AG20443 (cell line): ENCODE results near the gene CTCFL.
"Not testable (repeated sequence)": the region's sequence is repeated elsewhere in the genome, so short reads cannot be mapped to it uniquely, and the experiment has no call there.

Experiments
- DNase-seq: peaks from one replicate; pipeline ENCODE4 v3.0.0; 2012; ENCODE audit warnings: low spot score, mixed read lengths

CTCFL gene

GRCh38 chr20:57480444-57481160 lies 44.3 kb downstream of the CTCFL start:
- peak; percentile 5 for DNase-seq

DNA sequence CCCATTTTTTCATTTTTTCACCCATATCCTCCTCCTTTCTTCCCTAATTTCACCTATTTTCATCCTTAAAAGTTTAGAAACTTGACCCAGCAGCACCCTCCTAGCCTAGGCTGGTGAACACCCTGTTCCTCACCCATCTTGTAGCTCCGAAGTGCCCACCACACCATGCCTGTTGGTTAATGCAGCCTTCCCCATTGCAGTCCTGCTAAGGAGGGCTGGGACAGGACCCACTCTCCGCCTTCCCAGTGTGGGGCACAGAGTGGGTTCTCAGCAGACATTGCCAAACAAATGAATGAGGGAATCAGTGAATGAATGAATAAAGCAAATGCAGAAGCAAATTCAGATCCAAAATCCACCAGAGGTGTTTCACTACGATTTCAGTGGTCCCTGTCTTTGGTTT lies 45.7 kb downstream of the CTCFL start:
- DNase-seq: no peak

- no peak for DNase-seq
These were observed 46.8 kb downstream of the CTCFL start for GRCh38 chr20:57478176-57478575.

DNA sequence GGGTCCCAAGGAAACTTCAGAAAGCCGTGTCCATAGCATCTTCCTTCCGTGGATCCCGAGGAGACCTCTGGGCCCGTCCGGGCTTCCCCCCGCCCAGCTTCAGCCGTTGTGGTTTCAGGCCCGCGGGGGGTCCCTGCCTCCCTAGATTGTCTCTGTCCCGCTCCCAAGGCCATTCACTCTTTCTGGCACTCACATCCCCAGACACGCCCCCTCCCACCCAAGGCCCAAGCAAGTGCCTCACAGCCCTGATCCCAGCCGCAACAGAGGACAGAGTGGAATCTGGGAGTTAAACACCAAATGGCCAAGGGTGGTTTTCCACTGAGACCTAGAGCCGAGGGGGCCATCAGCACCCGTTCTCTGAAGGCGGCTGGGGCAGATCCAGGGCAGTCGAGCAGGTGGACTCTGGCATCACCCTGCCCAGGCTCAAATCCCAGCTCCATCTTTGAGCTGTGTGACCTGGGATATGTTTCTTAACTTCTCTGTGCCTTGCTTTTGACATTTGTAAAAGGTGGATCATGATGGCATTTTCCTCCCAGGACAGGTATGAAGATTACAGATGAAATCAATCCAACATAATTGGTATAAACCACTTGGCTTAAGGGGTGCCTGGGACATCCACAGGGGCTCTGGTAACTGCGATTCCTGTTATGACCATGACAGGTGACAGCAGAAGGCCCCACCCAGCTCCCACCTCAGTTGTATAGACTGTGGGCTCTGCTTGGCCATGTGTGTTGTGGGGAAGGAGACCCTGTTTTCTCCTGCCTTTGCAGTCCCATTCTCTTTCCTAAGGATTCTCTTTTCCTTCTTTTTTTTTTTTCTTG lies 48.1 kb downstream of the CTCFL start:
- no peak for DNase-seq

- DNase-seq: no peak
These were observed 48.8 kb downstream of the CTCFL start for GRCh38 chr20:57476084-57476526.

GRCh38 chr20:57475388-57476083 lies 49.4 kb downstream of the CTCFL start:
- DNase-seq: no peak

DNA sequence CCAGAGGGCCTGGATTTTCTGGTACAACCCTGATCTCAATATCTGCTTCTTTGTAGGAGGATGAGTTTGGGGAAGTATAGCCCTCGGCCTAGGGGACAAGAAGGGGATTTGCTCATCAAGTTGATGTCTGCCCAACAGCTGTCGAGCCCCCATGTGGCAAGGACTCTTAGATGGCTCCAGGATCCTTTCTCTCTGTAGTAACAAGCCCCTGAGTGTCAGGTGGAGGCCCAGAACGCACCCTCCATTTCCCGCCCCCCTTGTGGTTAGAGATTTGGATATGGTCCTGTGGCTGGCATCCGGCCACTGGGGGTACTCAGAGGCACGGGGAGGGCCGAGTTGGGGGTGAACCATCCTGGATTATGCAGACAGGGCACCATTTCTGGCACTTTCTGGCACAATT lies 50.1 kb downstream of the CTCFL start:
- no peak for DNase-seq

GRCh38 chr20:57474205-57474604 lies 50.7 kb downstream of the CTCFL start:
- DNase-seq: no peak

DNA sequence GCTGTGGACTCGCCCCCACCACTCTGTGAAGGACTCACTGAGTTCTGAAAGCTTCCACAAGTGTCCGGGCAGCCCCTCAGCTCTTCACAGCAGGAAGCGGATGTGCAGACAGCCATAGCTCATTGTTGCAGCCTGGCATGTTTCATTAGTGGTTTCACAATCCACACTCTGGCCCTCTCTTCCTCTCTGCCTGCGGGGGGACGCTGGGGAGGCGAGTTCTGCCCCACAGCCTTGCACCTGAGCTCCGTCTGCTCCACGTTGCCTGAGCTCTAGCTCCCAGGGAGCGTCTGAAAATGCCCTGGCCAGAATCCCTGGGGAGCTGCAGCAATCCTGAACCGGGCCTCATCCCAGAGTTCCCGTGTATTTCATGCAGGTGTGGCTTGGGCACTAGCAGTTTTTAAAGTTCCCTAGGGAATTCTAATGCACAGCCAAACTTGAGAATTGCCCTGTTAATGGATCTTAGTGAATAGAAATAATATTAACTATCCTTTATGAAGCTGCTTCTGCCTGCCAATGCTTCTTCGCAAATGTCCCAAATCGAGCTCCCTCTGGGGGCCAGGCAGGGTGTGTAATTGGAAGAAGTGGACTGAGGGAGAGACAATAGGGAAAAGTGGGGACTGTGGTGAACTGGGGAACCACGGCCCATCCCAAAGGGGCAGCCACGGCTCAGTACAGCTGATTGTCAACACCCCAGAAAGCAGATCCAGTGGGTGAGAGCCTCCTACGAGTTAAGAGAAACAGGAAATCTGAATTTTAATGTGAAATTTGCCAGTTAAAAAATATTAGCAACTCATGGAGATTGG lies 51.5 kb downstream of the CTCFL start:
- DNase-seq: peak; percentile 40

DNA sequence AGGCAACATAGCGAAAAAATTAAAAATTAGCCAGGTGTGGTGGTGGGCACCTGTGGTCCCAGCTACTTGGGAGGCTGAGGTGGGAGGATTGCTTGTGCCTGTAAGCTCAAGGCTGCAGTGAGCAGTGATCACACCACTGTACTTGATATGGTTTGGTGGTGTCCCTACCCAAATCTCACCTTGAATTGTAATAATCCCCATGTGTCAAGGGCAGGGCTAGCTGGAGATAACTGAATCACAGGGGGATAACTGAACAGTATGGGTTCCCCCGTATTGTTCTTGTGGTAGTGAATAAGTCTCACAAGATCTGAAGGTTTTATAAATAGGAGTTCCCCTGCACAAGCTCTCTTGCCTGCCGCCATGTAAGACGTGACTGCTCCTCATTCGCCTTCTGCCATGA lies 52.5 kb downstream of the CTCFL start:
- DNase-seq: not testable (repeated sequence)

- DNase-seq: no peak
These were observed 53.2 kb downstream of the CTCFL start for GRCh38 chr20:57471496-57472372.

DNA sequence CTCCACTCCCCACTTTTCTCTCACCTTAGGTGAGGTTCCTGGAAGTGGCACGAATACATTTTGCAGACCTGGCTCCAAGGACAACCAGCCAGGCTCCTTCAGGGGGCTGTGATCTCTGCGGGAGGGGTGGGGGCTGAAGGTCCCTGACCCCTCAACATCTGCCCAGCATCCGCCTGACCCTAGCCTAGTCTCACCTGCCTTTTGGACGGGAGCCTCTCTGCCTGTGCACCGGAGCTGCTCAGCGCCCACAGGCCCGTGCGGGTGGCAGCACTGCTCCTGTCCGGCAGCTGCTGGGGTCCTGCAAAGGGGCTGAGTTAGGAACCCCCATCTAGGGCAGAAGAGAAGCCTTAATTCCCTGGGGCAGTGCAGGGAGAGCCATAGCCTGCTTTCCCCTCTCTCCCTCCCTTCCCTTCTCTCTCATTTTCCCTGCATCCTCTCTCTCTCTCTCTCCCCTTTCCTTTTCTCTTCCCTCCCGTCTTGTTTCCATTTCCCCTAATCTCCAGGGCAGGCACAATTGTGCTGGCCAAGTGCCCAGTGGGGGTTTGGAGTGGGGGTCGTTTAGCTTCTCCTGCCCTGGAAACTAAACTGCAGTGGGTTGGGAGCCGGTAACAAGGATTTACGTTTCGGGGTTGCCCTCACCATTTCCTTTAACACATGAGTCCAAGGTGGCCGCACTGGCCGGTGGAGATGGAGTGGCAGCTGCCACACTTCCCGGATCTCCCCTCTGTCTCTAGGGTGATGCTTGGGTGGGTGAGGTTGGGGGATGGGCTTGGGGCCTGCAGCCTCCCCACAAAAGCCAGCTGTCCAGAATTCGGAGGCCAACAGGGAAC lies 54.1 kb downstream of the CTCFL start:
- DNase-seq: no peak

GRCh38 chr20:57470212-57470522 lies 54.8 kb downstream of the CTCFL start:
- DNase-seq: no peak

GRCh38 chr20:57469418-57470211 lies 55.3 kb downstream of the CTCFL start:
- DNase-seq: no peak

- no peak for DNase-seq
These were observed 56.2 kb downstream of the CTCFL start for GRCh38 chr20:57468523-57469417.

DNA sequence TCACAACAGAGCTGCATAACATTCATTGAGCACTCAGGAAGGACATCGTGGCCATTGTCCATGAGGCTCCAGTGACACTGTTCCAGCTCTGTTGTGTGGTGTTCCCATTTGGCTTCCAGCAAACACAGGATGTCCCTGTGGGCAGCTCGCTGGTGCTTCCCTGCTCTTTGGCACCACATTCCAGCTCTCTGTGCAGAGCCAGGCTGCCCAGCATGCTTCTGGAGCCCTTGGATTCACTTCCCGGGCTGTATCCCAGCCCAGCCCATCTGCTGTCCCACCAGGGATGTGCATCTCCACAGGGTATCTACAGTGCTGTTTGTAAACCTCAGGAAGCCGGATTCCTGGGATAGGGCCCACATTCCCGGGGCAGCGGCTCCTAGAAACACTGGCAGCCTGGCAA lies 57.2 kb downstream of the CTCFL start:
- peak; percentile 33 for DNase-seq

GRCh38 chr20:57465943-57466342 lies 59.0 kb downstream of the CTCFL start:
- DNase-seq: no peak

DNA sequence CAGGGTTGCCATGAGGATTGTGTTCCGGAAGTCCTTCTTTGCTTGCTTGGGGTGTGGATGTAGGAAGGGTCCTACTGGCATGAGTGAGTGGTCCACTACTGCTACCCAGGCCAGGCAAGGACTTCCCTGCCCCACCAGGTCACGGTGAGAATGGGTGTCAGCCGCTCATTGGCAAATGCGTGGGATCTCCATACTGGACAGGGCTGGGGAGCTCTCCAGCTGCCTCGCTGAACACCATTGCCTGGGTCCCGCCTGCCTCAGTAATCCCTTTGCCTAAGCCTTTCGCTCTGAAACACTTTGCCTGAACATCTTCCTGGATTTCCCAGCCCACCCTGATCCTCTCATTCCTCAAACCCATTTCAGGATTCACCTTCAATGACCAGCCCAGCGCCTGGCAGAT lies 59.5 kb downstream of the CTCFL start:
- no peak for DNase-seq
